ENCODE measurements around the gene MOV10.

DNA sequence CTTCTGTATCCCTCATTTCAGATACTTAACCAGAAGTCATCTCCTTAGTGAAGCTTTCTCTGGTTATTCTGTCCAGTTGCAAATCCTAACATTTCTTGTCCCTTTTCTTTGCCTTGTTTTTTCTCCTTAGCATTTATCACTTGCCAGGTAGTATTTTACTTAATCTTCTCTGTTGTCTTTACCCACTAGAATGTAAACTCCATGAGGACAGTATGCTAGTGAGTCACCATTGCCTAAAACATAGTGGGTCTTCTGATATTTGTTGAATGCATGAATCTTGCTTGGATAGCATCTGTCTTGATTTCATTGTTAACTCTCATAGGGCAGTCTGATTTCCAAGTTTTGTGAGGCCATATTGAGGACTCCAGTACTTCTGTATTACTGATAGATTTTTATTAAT, 45.2 kb upstream of the MOV10 start:
- no peak for TF ChIP-seq POLR2AphosphoS5 (IDR thresholded peaks at IDR 0.05)
- TF ChIP-seq, protein P1, sequence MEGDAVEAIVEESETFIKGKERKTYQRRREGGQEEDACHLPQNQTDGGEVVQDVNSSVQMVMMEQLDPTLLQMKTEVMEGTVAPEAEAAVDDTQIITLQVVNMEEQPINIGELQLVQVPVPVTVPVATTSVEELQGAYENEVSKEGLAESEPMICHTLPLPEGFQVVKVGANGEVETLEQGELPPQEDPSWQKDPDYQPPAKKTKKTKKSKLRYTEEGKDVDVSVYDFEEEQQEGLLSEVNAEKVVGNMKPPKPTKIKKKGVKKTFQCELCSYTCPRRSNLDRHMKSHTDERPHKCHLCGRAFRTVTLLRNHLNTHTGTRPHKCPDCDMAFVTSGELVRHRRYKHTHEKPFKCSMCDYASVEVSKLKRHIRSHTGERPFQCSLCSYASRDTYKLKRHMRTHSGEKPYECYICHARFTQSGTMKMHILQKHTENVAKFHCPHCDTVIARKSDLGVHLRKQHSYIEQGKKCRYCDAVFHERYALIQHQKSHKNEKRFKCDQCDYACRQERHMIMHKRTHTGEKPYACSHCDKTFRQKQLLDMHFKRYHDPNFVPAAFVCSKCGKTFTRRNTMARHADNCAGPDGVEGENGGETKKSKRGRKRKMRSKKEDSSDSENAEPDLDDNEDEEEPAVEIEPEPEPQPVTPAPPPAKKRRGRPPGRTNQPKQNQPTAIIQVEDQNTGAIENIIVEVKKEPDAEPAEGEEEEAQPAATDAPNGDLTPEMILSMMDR (IDR thresholded peaks at IDR 0.05): no peak
